ENCODE measurements around the gene ATP6AP2.
"Not testable (repeated sequence)": the region's sequence is repeated elsewhere in the genome, so short reads cannot be mapped to it uniquely, and the experiment has no call there.

ATP6AP2 gene

GRCh38 chrX:40544343-40545266 is 36.2 kb upstream of the ATP6AP2 start:
- H3K27ac ChIP-seq (ENCODE audit: low read depth, low read length): no peak overlapping the region
- no peaks in the 10 kb centered on the region for H3K9me3 ChIP-seq (ENCODE audit: control insufficient read depth in 5 of 5, low read length in 5 of 5)
- peaks cover 0 to 38% (median 2%) of the 10 kb centered on the region in 5 donors for H3K27me3 ChIP-seq (ENCODE audit: control insufficient read depth in 5 of 5, insufficient read depth in 4 of 5, low read length in 5 of 5)
- H3K4me3 ChIP-seq (ENCODE audit: low read depth in 1 of 5, low read length in 5 of 5): no peak overlapping the region
- no peak overlapping the region for H3K9ac ChIP-seq (ENCODE audit: low read length in 5 of 5)
- H3K4me1 ChIP-seq (ENCODE audit: control insufficient read depth in 5 of 5, insufficient read depth in 5 of 5, low read length in 5 of 5): peaks cover 0 to 18% (median 16%) of the 10 kb centered on the region in 5 donors
- H3K36me3 ChIP-seq (ENCODE audit: control insufficient read depth in 5 of 5, insufficient read depth in 5 of 5, low read length in 5 of 5): no peaks in the 10 kb centered on the region

GRCh38 chrX:40546870-40547269 is 33.9 kb upstream of the ATP6AP2 start:
- H3K9me3 ChIP-seq (ENCODE audit: control insufficient read depth in 5 of 5, low read length in 5 of 5): no peaks in the 10 kb centered on the region
- no peak overlapping the region for H3K4me3 ChIP-seq (ENCODE audit: low read depth in 1 of 5, low read length in 5 of 5)
- H3K9ac ChIP-seq (ENCODE audit: low read length in 5 of 5): no peak overlapping the region
- no peaks in the 10 kb centered on the region for H3K36me3 ChIP-seq (ENCODE audit: control insufficient read depth in 5 of 5, insufficient read depth in 5 of 5, low read length in 5 of 5)
- H3K27ac ChIP-seq (ENCODE audit: low read depth, low read length): no peak overlapping the region
- H3K4me1 ChIP-seq (ENCODE audit: control insufficient read depth in 5 of 5, insufficient read depth in 5 of 5, low read length in 5 of 5): peaks cover 0 to 18% (median 12%) of the 10 kb centered on the region in 5 donors
- H3K27me3 ChIP-seq (ENCODE audit: control insufficient read depth in 5 of 5, insufficient read depth in 4 of 5, low read length in 5 of 5): peaks cover 0 to 38% (median 2%) of the 10 kb centered on the region in 5 donors

GRCh38 chrX:40550066-40550465 is 30.7 kb upstream of the ATP6AP2 start:
- Histone ChIP-seq H3K27me3 (ENCODE audit: control insufficient read depth in 5 of 5, insufficient read depth in 4 of 5, low read length in 5 of 5) (peaks cover 0 to 25% (median 11%) of the 10 kb centered on the region in 5 donors), H3K27ac (ENCODE audit: low read depth, low read length) (no peak overlapping the region), H3K36me3 (ENCODE audit: control insufficient read depth in 5 of 5, insufficient read depth in 5 of 5, low read length in 5 of 5) (no peaks in the 10 kb centered on the region), H3K4me1 (ENCODE audit: control insufficient read depth in 5 of 5, insufficient read depth in 5 of 5, low read length in 5 of 5) (peaks cover 0 to 2% (median 1%) of the 10 kb centered on the region in 5 donors), H3K9ac (ENCODE audit: low read length in 5 of 5) (no peak overlapping the region), H3K4me3 (ENCODE audit: low read depth in 1 of 5, low read length in 5 of 5) (no peak overlapping the region), H3K9me3 (ENCODE audit: control insufficient read depth in 5 of 5, low read length in 5 of 5) (no peaks in the 10 kb centered on the region)

GRCh38 chrX:40552768-40553167 is 28.0 kb upstream of the ATP6AP2 start:
- H3K4me1 ChIP-seq (ENCODE audit: control insufficient read depth in 5 of 5, insufficient read depth in 5 of 5, low read length in 5 of 5): no peaks in the 10 kb centered on the region
- no peaks in the 10 kb centered on the region for H3K9me3 ChIP-seq (ENCODE audit: control insufficient read depth in 5 of 5, low read length in 5 of 5)
- no peaks in the 10 kb centered on the region for H3K36me3 ChIP-seq (ENCODE audit: control insufficient read depth in 5 of 5, insufficient read depth in 5 of 5, low read length in 5 of 5)
- peaks cover under 1 to 15% (median 12%) of the 10 kb centered on the region in 5 donors for H3K27me3 ChIP-seq (ENCODE audit: control insufficient read depth in 5 of 5, insufficient read depth in 4 of 5, low read length in 5 of 5)
- H3K27ac ChIP-seq (ENCODE audit: low read depth, low read length): no peak overlapping the region
- H3K4me3 ChIP-seq (ENCODE audit: low read depth in 1 of 5, low read length in 5 of 5): no peak overlapping the region
- no peak overlapping the region for H3K9ac ChIP-seq (ENCODE audit: low read length in 5 of 5)

- Histone ChIP-seq H3K27me3 (ENCODE audit: control insufficient read depth in 5 of 5, insufficient read depth in 4 of 5, low read length in 5 of 5) (peaks cover 6 to 23% (median 15%) of the 10 kb centered on the region in 5 donors), H3K4me1 (ENCODE audit: control insufficient read depth in 5 of 5, insufficient read depth in 5 of 5, low read length in 5 of 5) (no peaks in the 10 kb centered on the region), H3K4me3 (ENCODE audit: low read depth in 1 of 5, low read length in 5 of 5) (no peak overlapping the region), H3K36me3 (ENCODE audit: control insufficient read depth in 5 of 5, insufficient read depth in 5 of 5, low read length in 5 of 5) (no peaks in the 10 kb centered on the region), H3K9me3 (ENCODE audit: control insufficient read depth in 5 of 5, low read length in 5 of 5) (no peaks in the 10 kb centered on the region), H3K27ac (ENCODE audit: low read depth, low read length) (no peak overlapping the region), H3K9ac (ENCODE audit: low read length in 5 of 5) (no peak overlapping the region)
Measured at GRCh38 chrX:40558590-40558989, 22.2 kb upstream of the ATP6AP2 start.

- H3K9me3 ChIP-seq (ENCODE audit: control insufficient read depth in 5 of 5, low read length in 5 of 5): no peaks in the 10 kb centered on the region
- peaks cover 8 to 20% (median 13%) of the 10 kb centered on the region in 5 donors for H3K27me3 ChIP-seq (ENCODE audit: control insufficient read depth in 5 of 5, insufficient read depth in 4 of 5, low read length in 5 of 5)
- no peaks in the 10 kb centered on the region for H3K36me3 ChIP-seq (ENCODE audit: control insufficient read depth in 5 of 5, insufficient read depth in 5 of 5, low read length in 5 of 5)
- H3K4me3 ChIP-seq (ENCODE audit: low read depth in 1 of 5, low read length in 5 of 5): no peak overlapping the region
- no peak overlapping the region for H3K27ac ChIP-seq (ENCODE audit: low read depth, low read length)
- no peak overlapping the region for H3K9ac ChIP-seq (ENCODE audit: low read length in 5 of 5)
- no peaks in the 10 kb centered on the region for H3K4me1 ChIP-seq (ENCODE audit: control insufficient read depth in 5 of 5, insufficient read depth in 5 of 5, low read length in 5 of 5)
Measured at GRCh38 chrX:40563784-40564183, 17.0 kb upstream of the ATP6AP2 start.

- H3K9me3 ChIP-seq (ENCODE audit: control insufficient read depth in 5 of 5, low read length in 5 of 5): no peaks in the 10 kb centered on the region
- no peak overlapping the region for H3K9ac ChIP-seq (ENCODE audit: low read length in 5 of 5)
- no peak overlapping the region for H3K27ac ChIP-seq (ENCODE audit: low read depth, low read length)
- no peak overlapping the region for H3K4me3 ChIP-seq (ENCODE audit: low read depth in 1 of 5, low read length in 5 of 5)
- no peaks in the 10 kb centered on the region for H3K4me1 ChIP-seq (ENCODE audit: control insufficient read depth in 5 of 5, insufficient read depth in 5 of 5, low read length in 5 of 5)
- H3K36me3 ChIP-seq (ENCODE audit: control insufficient read depth in 5 of 5, insufficient read depth in 5 of 5, low read length in 5 of 5): no peaks in the 10 kb centered on the region
- peaks cover 8 to 23% (median 16%) of the 10 kb centered on the region in 5 donors for H3K27me3 ChIP-seq (ENCODE audit: control insufficient read depth in 5 of 5, insufficient read depth in 4 of 5, low read length in 5 of 5)
Measured at GRCh38 chrX:40564447-40564846, 16.3 kb upstream of the ATP6AP2 start.

GRCh38 chrX:40570346-40571093 is 10.2 kb upstream of the ATP6AP2 start:
- no peak overlapping the region for H3K9ac ChIP-seq (ENCODE audit: low read length in 5 of 5)
- no peaks in the 10 kb centered on the region for H3K4me1 ChIP-seq (ENCODE audit: control insufficient read depth in 5 of 5, insufficient read depth in 5 of 5, low read length in 5 of 5)
- H3K36me3 ChIP-seq (ENCODE audit: control insufficient read depth in 5 of 5, insufficient read depth in 5 of 5, low read length in 5 of 5): no peaks in the 10 kb centered on the region
- no peak overlapping the region for H3K4me3 ChIP-seq (ENCODE audit: low read depth in 1 of 5, low read length in 5 of 5)
- H3K9me3 ChIP-seq (ENCODE audit: control insufficient read depth in 5 of 5, low read length in 5 of 5): peaks cover 0 to 4% (median 0%) of the 10 kb centered on the region in 5 donors
- peaks cover 11 to 23% (median 15%) of the 10 kb centered on the region in 5 donors for H3K27me3 ChIP-seq (ENCODE audit: control insufficient read depth in 5 of 5, insufficient read depth in 4 of 5, low read length in 5 of 5)
- H3K27ac ChIP-seq (ENCODE audit: low read depth, low read length): no peak overlapping the region

- not testable (repeated sequence) for H3K4me3 ChIP-seq (ENCODE audit: low read depth in 1 of 5, low read length in 5 of 5); H3K4me1 ChIP-seq (ENCODE audit: control insufficient read depth in 5 of 5, insufficient read depth in 5 of 5, low read length in 5 of 5); H3K36me3 ChIP-seq (ENCODE audit: control insufficient read depth in 5 of 5, insufficient read depth in 5 of 5, low read length in 5 of 5); H3K27ac ChIP-seq (ENCODE audit: low read depth, low read length); H3K9ac ChIP-seq (ENCODE audit: low read length in 5 of 5); H3K9me3 ChIP-seq (ENCODE audit: control insufficient read depth in 5 of 5, low read length in 5 of 5)
- H3K27me3 ChIP-seq (ENCODE audit: control insufficient read depth in 5 of 5, insufficient read depth in 4 of 5, low read length in 5 of 5): peaks cover 11 to 23% (median 15%) of the 10 kb centered on the region in 5 donors
Measured at GRCh38 chrX:40571164-40571563, 9.6 kb upstream of the ATP6AP2 start.

GRCh38 chrX:40571600-40571999 is 9.2 kb upstream of the ATP6AP2 start:
- Histone ChIP-seq H3K4me3 (ENCODE audit: low read depth in 1 of 5, low read length in 5 of 5) (no peak overlapping the region), H3K27ac (ENCODE audit: low read depth, low read length) (no peak overlapping the region), H3K4me1 (ENCODE audit: control insufficient read depth in 5 of 5, insufficient read depth in 5 of 5, low read length in 5 of 5) (no peaks in the 10 kb centered on the region), H3K36me3 (ENCODE audit: control insufficient read depth in 5 of 5, insufficient read depth in 5 of 5, low read length in 5 of 5) (no peaks in the 10 kb centered on the region), H3K27me3 (ENCODE audit: control insufficient read depth in 5 of 5, insufficient read depth in 4 of 5, low read length in 5 of 5) (peaks cover 10 to 21% (median 15%) of the 10 kb centered on the region in 5 donors), H3K9me3 (ENCODE audit: control insufficient read depth in 5 of 5, low read length in 5 of 5) (peaks cover 0 to 4% (median 0%) of the 10 kb centered on the region in 5 donors), H3K9ac (ENCODE audit: low read length in 5 of 5) (no peak overlapping the region)

All from subcutaneous abdominal adipose tissue (tissue), 5 donors.